ENCODE results near the gene GNAT3. TPM values are rescaled to one million over a fixed set of nuclear protein-coding genes. Genes with fewer than 3 reads are reported as not detected.

GNAT3 gene
- total RNA-seq, 1 experiment from 2014 or later: not detected

DNA sequence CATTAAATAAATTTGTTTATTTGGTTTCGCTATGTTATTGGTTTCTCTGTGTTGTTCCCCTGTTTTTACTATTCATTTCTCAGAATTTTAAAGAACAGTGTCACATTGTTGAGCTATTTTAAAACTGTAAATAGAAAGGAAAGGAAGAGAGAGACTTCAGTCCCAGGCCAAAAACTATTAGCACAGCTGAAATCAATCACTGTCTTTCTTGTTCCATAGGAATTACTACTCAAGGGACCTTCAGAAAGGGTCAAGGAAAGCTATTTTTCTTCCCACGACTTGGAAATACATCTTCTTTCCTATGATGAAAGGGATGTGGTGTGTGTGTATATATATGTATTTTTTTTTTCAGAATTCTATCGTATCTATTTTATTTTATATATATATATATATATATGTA, 29.0 kb upstream of the GNAT3 start:
- Histone ChIP-seq H3K27ac (ENCODE audit: low read depth, low read length, poor library complexity, severe bottlenecking) (no peak overlapping the region), H3K36me3 (ENCODE audit: insufficient read depth, low read length, poor library complexity, severe bottlenecking) (no peaks in the 10 kb centered on the region), H3K4me1 (ENCODE audit: insufficient read depth, low read length, poor library complexity, severe bottlenecking) (no peaks in the 10 kb centered on the region), H3K27me3 (replicated peaks; ENCODE audit: insufficient read depth, low read depth, low read length, poor library complexity) (no peaks in the 10 kb centered on the region), H3K9me3 (ENCODE audit: low read depth, low read length, poor library complexity, severe bottlenecking) (no peaks in the 10 kb centered on the region), H3K4me3 (ENCODE audit: low read depth, low read length, poor library complexity, severe bottlenecking) (no peak overlapping the region)
- POLR2A ChIA-PET (ENCODE audit: low non-redundant PET): no interaction called here
- DNase-seq (ENCODE audit: low spot score): no peak
- TF ChIP-seq, protein P1, sequence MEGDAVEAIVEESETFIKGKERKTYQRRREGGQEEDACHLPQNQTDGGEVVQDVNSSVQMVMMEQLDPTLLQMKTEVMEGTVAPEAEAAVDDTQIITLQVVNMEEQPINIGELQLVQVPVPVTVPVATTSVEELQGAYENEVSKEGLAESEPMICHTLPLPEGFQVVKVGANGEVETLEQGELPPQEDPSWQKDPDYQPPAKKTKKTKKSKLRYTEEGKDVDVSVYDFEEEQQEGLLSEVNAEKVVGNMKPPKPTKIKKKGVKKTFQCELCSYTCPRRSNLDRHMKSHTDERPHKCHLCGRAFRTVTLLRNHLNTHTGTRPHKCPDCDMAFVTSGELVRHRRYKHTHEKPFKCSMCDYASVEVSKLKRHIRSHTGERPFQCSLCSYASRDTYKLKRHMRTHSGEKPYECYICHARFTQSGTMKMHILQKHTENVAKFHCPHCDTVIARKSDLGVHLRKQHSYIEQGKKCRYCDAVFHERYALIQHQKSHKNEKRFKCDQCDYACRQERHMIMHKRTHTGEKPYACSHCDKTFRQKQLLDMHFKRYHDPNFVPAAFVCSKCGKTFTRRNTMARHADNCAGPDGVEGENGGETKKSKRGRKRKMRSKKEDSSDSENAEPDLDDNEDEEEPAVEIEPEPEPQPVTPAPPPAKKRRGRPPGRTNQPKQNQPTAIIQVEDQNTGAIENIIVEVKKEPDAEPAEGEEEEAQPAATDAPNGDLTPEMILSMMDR (conservative IDR thresholded peaks at IDR 0.05; ENCODE audit: low read depth, low read length): no peak
- no peak for TF ChIP-seq EZH2 (IDR thresholded peaks at IDR 0.05; ENCODE audit: borderline replicate concordance, low read depth, low read length, poor library complexity, severe bottlenecking)
- CTCF ChIA-PET: no interaction called here
- BruUV-seq (replicated peaks): no TSS peak
- intact Hi-C loops (cut with micrococcal nuclease; ENCODE audit: unreplicated experiment): no loop called here

DNA sequence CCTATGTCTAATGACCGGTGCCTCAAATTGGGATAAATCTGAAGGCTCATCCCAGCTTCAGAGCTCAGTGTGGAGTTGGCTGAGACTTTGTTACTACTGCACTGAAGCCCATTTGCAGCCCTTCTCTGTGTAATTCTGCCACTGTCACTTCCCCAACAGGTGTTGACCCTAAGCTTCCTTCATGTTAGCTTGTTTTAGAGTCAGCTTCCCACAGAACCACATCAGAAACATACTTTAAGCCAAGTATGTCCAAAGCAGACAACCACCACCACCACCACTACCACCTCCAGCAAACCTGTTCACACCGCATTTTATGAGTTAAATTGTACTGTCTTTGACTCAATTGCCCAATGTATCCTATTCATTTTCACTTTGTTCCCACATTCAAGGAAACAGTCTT, 25.2 kb upstream of the GNAT3 start:
- CTCF ChIA-PET: no interaction called here
- DNase-seq (ENCODE audit: low spot score): no peak

DNA sequence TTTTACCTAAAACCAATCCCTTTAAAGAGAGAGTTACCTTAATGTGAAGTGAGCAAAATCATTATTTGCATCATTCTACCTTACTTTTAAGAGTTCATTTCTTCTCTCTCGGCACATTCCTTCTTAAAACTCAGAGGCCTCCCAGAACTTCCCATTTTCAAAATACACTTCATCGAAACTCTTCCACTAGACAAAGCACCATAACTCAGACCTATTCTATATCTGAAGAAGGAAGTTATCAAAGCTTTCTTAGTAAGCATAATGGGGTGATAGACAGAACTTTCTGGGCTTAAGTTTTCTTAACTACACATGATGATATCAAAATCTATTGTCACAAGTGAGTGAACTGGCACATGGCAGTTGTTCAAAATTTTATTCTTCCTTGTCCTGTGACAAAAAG, 24.6 kb upstream of the GNAT3 start:
- CTCF ChIA-PET: no interaction called here
- TF ChIP-seq EZH2 (IDR thresholded peaks at IDR 0.05; ENCODE audit: borderline replicate concordance, low read depth, low read length, poor library complexity, severe bottlenecking): no peak
- TF ChIP-seq, protein P1 (conservative IDR thresholded peaks at IDR 0.05; ENCODE audit: low read depth, low read length): no peak
- H3K9me3 ChIP-seq (ENCODE audit: low read depth, low read length, poor library complexity, severe bottlenecking): no peaks in the 10 kb centered on the region
- POLR2A ChIA-PET (ENCODE audit: low non-redundant PET): no interaction called here
- no TSS peak for BruUV-seq (replicated peaks)
- no peak for DNase-seq (ENCODE audit: low spot score)
- H3K4me1 ChIP-seq (ENCODE audit: insufficient read depth, low read length, poor library complexity, severe bottlenecking): no peaks in the 10 kb centered on the region
- H3K4me3 ChIP-seq (ENCODE audit: low read depth, low read length, poor library complexity, severe bottlenecking): no peak overlapping the region
- intact Hi-C loops (cut with micrococcal nuclease; ENCODE audit: unreplicated experiment): no loop called here
- no peak overlapping the region for H3K27ac ChIP-seq (ENCODE audit: low read depth, low read length, poor library complexity, severe bottlenecking)
- H3K36me3 ChIP-seq (ENCODE audit: insufficient read depth, low read length, poor library complexity, severe bottlenecking): no peaks in the 10 kb centered on the region
- no peaks in the 10 kb centered on the region for H3K27me3 ChIP-seq (replicated peaks; ENCODE audit: insufficient read depth, low read depth, low read length, poor library complexity)

More for the DNA sequence above, 25.2 kb upstream of the GNAT3 start:
- no peak for TF ChIP-seq EZH2 (IDR thresholded peaks at IDR 0.05; ENCODE audit: borderline replicate concordance, low read depth, low read length, poor library complexity, severe bottlenecking)
- TF ChIP-seq, protein P1 (conservative IDR thresholded peaks at IDR 0.05; ENCODE audit: low read depth, low read length): no peak
- no peaks in the 10 kb centered on the region for H3K36me3 ChIP-seq (ENCODE audit: insufficient read depth, low read length, poor library complexity, severe bottlenecking)
- H3K9me3 ChIP-seq (ENCODE audit: low read depth, low read length, poor library complexity, severe bottlenecking): no peaks in the 10 kb centered on the region
- BruUV-seq (replicated peaks): no TSS peak
- H3K4me3 ChIP-seq (ENCODE audit: low read depth, low read length, poor library complexity, severe bottlenecking): no peak overlapping the region
- H3K27me3 ChIP-seq (replicated peaks; ENCODE audit: insufficient read depth, low read depth, low read length, poor library complexity): no peaks in the 10 kb centered on the region
- H3K4me1 ChIP-seq (ENCODE audit: insufficient read depth, low read length, poor library complexity, severe bottlenecking): no peaks in the 10 kb centered on the region
- POLR2A ChIA-PET (ENCODE audit: low non-redundant PET): no interaction called here
- H3K27ac ChIP-seq (ENCODE audit: low read depth, low read length, poor library complexity, severe bottlenecking): no peak overlapping the region
- intact Hi-C loops (cut with micrococcal nuclease; ENCODE audit: unreplicated experiment): no loop called here

Data from A673 (cell line).